Testis (tissue), 2 donors: Measurements from ENCODE around the gene TUBGCP6.

Experiments used
- CTCF ChIP-seq, 3 experiments: fragments of 450-650 bp in 2 of 3; fragments of 200-600 bp in 1 of 3; sonication (generic) in 1 of 3; IDR thresholded peaks; one replicate each; pipeline ENCODE4 v1.5.1; 2016 to 2019; ENCODE audit warnings: antibody characterized with exemption in 3 of 3, mild to moderate bottlenecking in 2 of 3, moderate library complexity in 1 of 3
- POLR2A ChIP-seq: fragments of 450-650 bp; IDR thresholded peaks from one replicate; pipeline ENCODE4 v1.6.1; 2017; ENCODE audit warnings: antibody characterized with exemption, mild to moderate bottlenecking, moderate library complexity

GRCh38 chr22:50253941-50254340, 9.1 kb upstream of the TUBGCP6 start:
- no peak for TF ChIP-seq CTCF (IDR thresholded peaks at IDR 0.05)
- TF ChIP-seq POLR2A = no peak
